AG09309 (cell line): ENCODE data around the gene SEMG2.

ENCODE experiments used
- DNase-seq: peaks from one replicate; pipeline ENCODE4 v3.0.0-alpha.2; 2010; ENCODE audit warnings: low read depth
- H3K4me3 ChIP-seq: 2 replicates; pipeline ENCODE4 v1.5.1; 2011; ENCODE audit warnings: mild to moderate bottlenecking, low read depth, low read length, moderate library complexity; ENCODE audit not compliant: control insufficient read depth
- TF ChIP-seq, protein P1 (sequence below): IDR thresholded peaks from 2 replicates; pipeline ENCODE4 v1.5.1; 2011; ENCODE audit warnings: mild to moderate bottlenecking, low read depth, low read length, inconsistent platforms; ENCODE audit not compliant: insufficient read depth, control insufficient read depth; ENCODE audit errors: missing control alignments

SEMG2 gene

DNA sequence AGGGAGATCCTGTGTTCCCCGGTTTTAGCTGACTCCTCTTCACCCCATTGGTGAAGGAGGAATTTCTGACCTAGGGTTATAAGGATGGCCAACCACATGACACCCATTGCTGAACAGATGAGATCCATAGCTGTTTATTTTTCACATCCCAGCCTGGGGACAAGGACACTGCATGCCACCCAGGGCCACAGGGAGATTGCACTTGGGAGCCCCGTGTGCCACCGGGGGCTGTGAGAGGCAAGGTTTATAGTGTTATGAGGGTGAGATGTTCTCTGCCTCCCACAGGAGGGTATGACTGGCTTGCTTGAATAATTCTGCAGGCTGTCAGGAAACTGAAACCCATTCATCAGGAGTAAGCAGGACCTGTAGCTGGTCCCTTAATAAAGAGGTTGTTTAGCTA lies 47.9 kb downstream of the SEMG2 start:
- no peak overlapping the region for H3K4me3 ChIP-seq
- no peak for DNase-seq
- TF ChIP-seq, protein P1, sequence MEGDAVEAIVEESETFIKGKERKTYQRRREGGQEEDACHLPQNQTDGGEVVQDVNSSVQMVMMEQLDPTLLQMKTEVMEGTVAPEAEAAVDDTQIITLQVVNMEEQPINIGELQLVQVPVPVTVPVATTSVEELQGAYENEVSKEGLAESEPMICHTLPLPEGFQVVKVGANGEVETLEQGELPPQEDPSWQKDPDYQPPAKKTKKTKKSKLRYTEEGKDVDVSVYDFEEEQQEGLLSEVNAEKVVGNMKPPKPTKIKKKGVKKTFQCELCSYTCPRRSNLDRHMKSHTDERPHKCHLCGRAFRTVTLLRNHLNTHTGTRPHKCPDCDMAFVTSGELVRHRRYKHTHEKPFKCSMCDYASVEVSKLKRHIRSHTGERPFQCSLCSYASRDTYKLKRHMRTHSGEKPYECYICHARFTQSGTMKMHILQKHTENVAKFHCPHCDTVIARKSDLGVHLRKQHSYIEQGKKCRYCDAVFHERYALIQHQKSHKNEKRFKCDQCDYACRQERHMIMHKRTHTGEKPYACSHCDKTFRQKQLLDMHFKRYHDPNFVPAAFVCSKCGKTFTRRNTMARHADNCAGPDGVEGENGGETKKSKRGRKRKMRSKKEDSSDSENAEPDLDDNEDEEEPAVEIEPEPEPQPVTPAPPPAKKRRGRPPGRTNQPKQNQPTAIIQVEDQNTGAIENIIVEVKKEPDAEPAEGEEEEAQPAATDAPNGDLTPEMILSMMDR: no peak

DNA sequence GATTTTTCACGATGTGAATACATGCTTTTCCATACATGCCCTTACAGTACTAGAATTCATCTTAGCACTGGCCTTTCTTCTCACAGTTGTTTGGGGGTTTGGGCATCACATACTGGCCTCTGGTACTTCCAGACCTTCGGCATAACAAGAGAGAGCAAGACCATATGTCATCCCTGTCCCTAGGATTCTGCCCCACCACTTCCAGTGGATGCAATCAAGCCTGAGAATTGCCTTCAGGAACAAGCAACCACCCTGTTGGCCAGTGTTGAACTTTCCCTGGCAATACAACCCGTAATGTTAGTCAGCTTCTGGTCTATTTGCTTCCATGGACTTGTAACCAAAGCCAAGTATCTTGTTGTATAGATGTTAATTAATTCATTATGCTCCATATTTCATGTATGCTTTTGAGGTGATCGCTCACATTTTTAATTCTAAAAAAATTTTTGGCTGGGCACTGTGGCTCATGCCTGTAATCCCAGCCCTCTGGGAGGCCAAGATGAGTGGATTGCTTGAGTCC lies 48.6 kb downstream of the SEMG2 start:
- no peak overlapping the region for H3K4me3 ChIP-seq
- DNase-seq: no peak
- TF ChIP-seq, protein P1: no peak
